ENCODE results near the gene FYTTD1. TPM values are rescaled to one million over a fixed set of nuclear protein-coding genes. Genes with fewer than 3 reads are reported as not detected.

FYTTD1 gene
- total RNA-seq, 1 donor from 2014 or later, result 83.3 TPM

- H3K4me3 Mint-ChIP-seq (ENCODE audit: unreplicated experiment), result no peak overlapping the region
- no peaks in the 10 kb centered on the region for H3K27me3 Mint-ChIP-seq (ENCODE audit: low read depth)
- H3K36me3 Mint-ChIP-seq (ENCODE audit: low read depth), result peaks cover 6% of the 10 kb centered on the region
- no peaks in the 10 kb centered on the region for H3K9me3 Mint-ChIP-seq (ENCODE audit: low read depth)
- no peak overlapping the region for H3K27ac Mint-ChIP-seq (ENCODE audit: unreplicated experiment)
- TF ChIP-seq CTCF (IDR thresholded peaks at IDR 0.05), result no peak
- DNase-seq (ENCODE audit: low spot score), result no peak
- peaks cover 6% of the 10 kb centered on the region for H3K4me1 Mint-ChIP-seq (ENCODE audit: low read depth)
These were observed 37.7 kb downstream of the FYTTD1 start for GRCh38 chr3:197787412-197787811.

- H3K4me1 Mint-ChIP-seq (ENCODE audit: low read depth), result peaks cover 23% of the 10 kb centered on the region
- no peak overlapping the region for H3K4me3 Mint-ChIP-seq (ENCODE audit: unreplicated experiment)
- TF ChIP-seq CTCF (IDR thresholded peaks at IDR 0.05), result no peak
- DNase-seq (ENCODE audit: low spot score), result no peak
- H3K27me3 Mint-ChIP-seq (ENCODE audit: low read depth), result no peaks in the 10 kb centered on the region
- no peaks in the 10 kb centered on the region for H3K9me3 Mint-ChIP-seq (ENCODE audit: low read depth)
- H3K36me3 Mint-ChIP-seq (ENCODE audit: low read depth), result no peaks in the 10 kb centered on the region
- H3K27ac Mint-ChIP-seq (ENCODE audit: unreplicated experiment), result no peak overlapping the region
These were observed 39.6 kb downstream of the FYTTD1 start for GRCh38 chr3:197789309-197789708.

- H3K27ac Mint-ChIP-seq (ENCODE audit: unreplicated experiment), result no peak overlapping the region
- H3K4me3 Mint-ChIP-seq (ENCODE audit: unreplicated experiment), result peak overlapping the region; percentile 94
- H3K4me1 Mint-ChIP-seq (ENCODE audit: low read depth), result peaks cover 30% of the 10 kb centered on the region
- H3K27me3 Mint-ChIP-seq (ENCODE audit: low read depth), result no peaks in the 10 kb centered on the region
- H3K9me3 Mint-ChIP-seq (ENCODE audit: low read depth), result no peaks in the 10 kb centered on the region
- no peak for DNase-seq (ENCODE audit: low spot score)
- no peak for TF ChIP-seq CTCF (IDR thresholded peaks at IDR 0.05)
- no peaks in the 10 kb centered on the region for H3K36me3 Mint-ChIP-seq (ENCODE audit: low read depth)
These were observed 40.4 kb downstream of the FYTTD1 start for GRCh38 chr3:197790033-197790432.

GRCh38 chr3:197791113-197791891 lies 41.6 kb downstream of the FYTTD1 start, which contains the start of gene LRCH3:
Gene LRCH3 (plus strand): TSS chr3:197791254. CDS start chr3:197791279, 25 bp downstream.
- H3K4me3 Mint-ChIP-seq (ENCODE audit: unreplicated experiment), result peak within 1 kb of the TSS; percentile 94
- no peaks in the 10 kb centered on the region for H3K36me3 Mint-ChIP-seq (ENCODE audit: low read depth)
- H3K27me3 Mint-ChIP-seq (ENCODE audit: low read depth), result no peaks in the 10 kb centered on the region
- H3K27ac Mint-ChIP-seq (ENCODE audit: unreplicated experiment), result peak within 1 kb of the TSS; percentile 98
- peak; percentile 94 for DNase-seq (ENCODE audit: low spot score)
- H3K4me1 Mint-ChIP-seq (ENCODE audit: low read depth), result peaks cover 40% of the 10 kb centered on the region
- no peaks in the 10 kb centered on the region for H3K9me3 Mint-ChIP-seq (ENCODE audit: low read depth)
- no peak for TF ChIP-seq CTCF (IDR thresholded peaks at IDR 0.05)

- no peaks in the 10 kb centered on the region for H3K27me3 Mint-ChIP-seq (ENCODE audit: low read depth)
- TF ChIP-seq CTCF (IDR thresholded peaks at IDR 0.05), result no peak
- H3K36me3 Mint-ChIP-seq (ENCODE audit: low read depth), result no peaks in the 10 kb centered on the region
- no peak for DNase-seq (ENCODE audit: low spot score)
- peak overlapping the region; percentile 94 for H3K4me3 Mint-ChIP-seq (ENCODE audit: unreplicated experiment)
- no peaks in the 10 kb centered on the region for H3K9me3 Mint-ChIP-seq (ENCODE audit: low read depth)
- peak overlapping the region; percentile 97 for H3K27ac Mint-ChIP-seq (ENCODE audit: unreplicated experiment)
- H3K4me1 Mint-ChIP-seq (ENCODE audit: low read depth), result peaks cover 41% of the 10 kb centered on the region
These were observed 42.4 kb downstream of the FYTTD1 start for GRCh38 chr3:197791892-197792647.

All from chondrocyte (in vitro differentiated cells).